K562 (cell line): ENCODE measurements around the gene YPEL1. TPM values are rescaled to one million over a fixed set of nuclear protein-coding genes. Genes with fewer than 3 reads are reported as not detected.
A peak's percentile ranks its signal among the peaks of the same experiment; 100 is the strongest.

ENCODE experiments used
- CCAR2 ChIP-seq: fragments of 200-400 bp; formaldehyde crosslinking; IDR thresholded peaks from 2 replicates; pipeline ENCODE4 v1.6.1; 2017; ENCODE audit warnings: mild to moderate bottlenecking, low read depth, low read length
- FOXA3 ChIP-seq, 2 experiments: fragments of 450-650 bp in 1 of 2; sonication (generic) in 1 of 2; formaldehyde crosslinking; IDR thresholded peaks in 1 of 2; conservative IDR thresholded peaks in 1 of 2; 2 replicates each; pipeline versions ENCODE4 v1.4.0 to v1.8.0; 2020 to 2022; ENCODE audit warnings: mild to moderate bottlenecking in 2 of 2, missing genetic modification reagents in 1 of 2
- FOXM1 ChIP-seq, 2 experiments: fragments of 450-650 bp in 1 of 2; sonication (generic) in 1 of 2; formaldehyde crosslinking in 1 of 2; IDR thresholded peaks; 2 replicates each; pipeline versions ENCODE4 v1.6.1 to v1.9.0; 2017 to 2022; ENCODE audit warnings: low read depth in 2 of 2, mild to moderate bottlenecking in 2 of 2, missing genetic modification reagents in 1 of 2, moderate library complexity in 1 of 2
- ILF3 ChIP-seq: fragments of 450-650 bp; IDR thresholded peaks from 2 replicates; pipeline ENCODE4 v1.6.1; 2018; ENCODE audit warnings: antibody characterized with exemption, mild to moderate bottlenecking, moderate library complexity, borderline replicate concordance
- MAFK ChIP-seq: IDR thresholded peaks from 2 replicates; pipeline ENCODE4 v1.6.1; 2011; ENCODE audit warnings: low read length, improper control_type of control experiment
- NFIX ChIP-seq: fragments of 250-450 bp; sonication (Bioruptor Pico); IDR thresholded peaks from 2 replicates; pipeline ENCODE4 v1.4.0; 2020; ENCODE audit warnings: low read depth, mild to moderate bottlenecking, moderate library complexity
- NFRKB ChIP-seq: fragments of 450-650 bp; IDR thresholded peaks from 2 replicates; pipeline ENCODE4 v1.6.1; 2016; ENCODE audit warnings: low read depth
- PRPF4 ChIP-seq: fragments of 200-400 bp; formaldehyde crosslinking; IDR thresholded peaks from one replicate; pipeline ENCODE4 v1.6.1; 2017; ENCODE audit warnings: low read length, low read depth, mild to moderate bottlenecking; ENCODE audit not compliant: insufficient read depth, poor library complexity, severe bottlenecking
- SMC3 ChIP-seq: conservative IDR thresholded peaks from 2 replicates; pipeline ENCODE4 v1.6.1; 2011; ENCODE audit warnings: low read depth, low read length, improper control_type of control experiment; ENCODE audit not compliant: insufficient read depth
- SRSF3 ChIP-seq: fragments of 200-400 bp; formaldehyde crosslinking; IDR thresholded peaks from 2 replicates; pipeline ENCODE4 v1.6.1; 2016; ENCODE audit warnings: mild to moderate bottlenecking, low read length, moderate library complexity; ENCODE audit not compliant: insufficient read depth
- SRSF7 ChIP-seq: fragments of 200-400 bp; formaldehyde crosslinking; optimal IDR thresholded peaks from 2 replicates; pipeline ENCODE3; 2017; ENCODE audit warnings: mild to moderate bottlenecking, low read depth, low read length
- TAF1 ChIP-seq: IDR thresholded peaks from 2 replicates; pipeline ENCODE4 v1.6.1; 2011; ENCODE audit warnings: mild to moderate bottlenecking, low read length, moderate library complexity; ENCODE audit not compliant: insufficient read depth, control insufficient read depth, severe bottlenecking; ENCODE audit errors: extremely low read depth
- ZSCAN29 ChIP-seq: fragments of 450-650 bp; IDR thresholded peaks from 2 replicates; pipeline ENCODE4 v1.6.1; 2017
- polyA plus RNA-seq, 8 experiments: library from polyadenylated mRNA; depleted of rRNA in 4 of 8; stranded (reverse) in 5 of 8; unstranded in 3 of 8; fragments of >200 nt; fragmentation: Nextera tagmentation in 2 of 8; fragmentation: Illumina TruSeq in 1 of 8; extraction: Ambion mirVana in 2 of 8; extraction: Trizol in 1 of 8; gene quantifications; 2 replicates each; pipeline versions ENCODE4 v1.2.1 to v1.2.3, GENCODE V29; 2011 to 2014; ENCODE audit warnings: inconsistent platforms in 1 of 8, missing spikeins in 1 of 8
- total RNA-seq, 7 experiments: library from RNA; depleted of rRNA in 6 of 7; stranded (reverse); fragments of >200 nt in 6 of 7; fragmentation: Illumina TruSeq in 2 of 7; extraction: Trizol in 2 of 7; gene quantifications; 2 replicates each; pipeline versions ENCODE4 v1.2.1 to v1.2.3, GENCODE V29; 2011 to 2021; ENCODE audit warnings: low replicate concordance in 1 of 7
- TF ChIP-seq, protein P1 (sequence below): fragments of 250-450 bp; sonication (Bioruptor Pico); IDR thresholded peaks from 2 replicates; pipeline ENCODE4 v1.4.0; 2020; ENCODE audit warnings: mild to moderate bottlenecking
- TF ChIP-seq, protein P2 (sequence below): fragments of 250-450 bp; sonication (Bioruptor Pico); IDR thresholded peaks from 2 replicates; pipeline ENCODE4 v1.5.0; 2021

YPEL1 gene
- total and polyA plus RNA-seq, 9 of the 15 experiments (the other 6 are each of a cell fraction or from before 2014, with no cell fraction given), result 0.07 to 2.2 (median 0.46) TPM

DNA sequence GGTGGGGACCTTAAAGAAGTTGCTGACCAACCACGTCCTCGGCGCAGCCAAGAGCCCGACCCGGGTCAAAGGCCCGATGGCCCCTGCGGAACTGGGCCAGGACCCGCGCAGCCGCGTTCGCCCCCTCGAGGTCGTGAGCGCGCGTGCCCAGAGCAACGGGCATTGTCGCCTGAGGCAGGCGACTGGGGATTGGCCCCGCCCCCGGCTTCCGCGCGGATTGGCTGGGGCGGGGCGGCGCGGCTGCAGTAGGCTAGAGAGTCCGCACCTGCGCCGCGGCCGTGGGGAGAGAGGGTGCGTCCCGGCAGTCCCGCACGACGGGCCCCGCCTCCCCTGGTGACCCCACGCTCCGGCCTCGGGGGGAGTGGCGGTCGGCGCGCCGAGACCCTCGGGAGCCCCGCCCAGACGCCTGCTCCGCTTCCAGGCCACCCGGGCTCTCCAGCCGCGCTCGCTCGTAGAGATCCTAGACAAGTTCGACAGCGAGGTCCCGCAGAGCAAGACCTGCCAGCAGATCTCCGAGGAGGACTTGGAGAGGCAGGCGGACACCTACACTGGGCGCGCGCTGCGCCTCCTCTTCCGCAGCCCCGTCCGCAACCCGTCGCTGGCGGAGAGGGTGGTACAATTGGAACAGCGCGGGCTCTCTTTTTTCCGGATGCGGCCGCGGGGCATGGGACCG lies 78.1 kb downstream of the YPEL1 start (continued):
- TF ChIP-seq, protein P1, sequence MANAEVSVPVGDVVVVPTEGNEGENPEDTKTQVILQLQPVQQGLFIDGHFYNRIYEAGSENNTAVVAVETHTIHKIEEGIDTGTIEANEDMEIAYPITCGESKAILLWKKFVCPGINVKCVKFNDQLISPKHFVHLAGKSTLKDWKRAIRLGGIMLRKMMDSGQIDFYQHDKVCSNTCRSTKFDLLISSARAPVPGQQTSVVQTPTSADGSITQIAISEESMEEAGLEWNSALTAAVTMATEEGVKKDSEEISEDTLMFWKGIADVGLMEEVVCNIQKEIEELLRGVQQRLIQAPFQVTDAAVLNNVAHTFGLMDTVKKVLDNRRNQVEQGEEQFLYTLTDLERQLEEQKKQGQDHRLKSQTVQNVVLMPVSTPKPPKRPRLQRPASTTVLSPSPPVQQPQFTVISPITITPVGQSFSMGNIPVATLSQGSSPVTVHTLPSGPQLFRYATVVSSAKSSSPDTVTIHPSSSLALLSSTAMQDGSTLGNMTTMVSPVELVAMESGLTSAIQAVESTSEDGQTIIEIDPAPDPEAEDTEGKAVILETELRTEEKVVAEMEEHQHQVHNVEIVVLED (CRISPR knock-in tag), result no peak
- no peak for TF ChIP-seq ILF3
- TF ChIP-seq NFIX (CRISPR knock-in tag), result no peak
- no peak for TF ChIP-seq FOXM1 (IDR thresholded peaks at IDR 0.05; ENCODE audit: low read depth)
- no peak for TF ChIP-seq FOXM1 (CRISPR knock-in tag; IDR thresholded peaks at IDR 0.05; ENCODE audit: low read depth)
- TF ChIP-seq SRSF7, result no peak
- TF ChIP-seq TAF1, result no peak
- TF ChIP-seq, protein P2, sequence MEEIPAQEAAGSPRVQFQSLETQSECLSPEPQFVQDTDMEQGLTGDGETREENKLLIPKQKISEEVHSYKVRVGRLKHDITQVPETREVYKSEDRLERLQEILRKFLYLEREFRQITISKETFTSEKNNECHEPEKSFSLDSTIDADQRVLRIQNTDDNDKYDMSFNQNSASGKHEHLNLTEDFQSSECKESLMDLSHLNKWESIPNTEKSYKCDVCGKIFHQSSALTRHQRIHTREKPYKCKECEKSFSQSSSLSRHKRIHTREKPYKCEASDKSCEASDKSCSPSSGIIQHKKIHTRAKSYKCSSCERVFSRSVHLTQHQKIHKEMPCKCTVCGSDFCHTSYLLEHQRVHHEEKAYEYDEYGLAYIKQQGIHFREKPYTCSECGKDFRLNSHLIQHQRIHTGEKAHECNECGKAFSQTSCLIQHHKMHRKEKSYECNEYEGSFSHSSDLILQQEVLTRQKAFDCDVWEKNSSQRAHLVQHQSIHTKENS (CRISPR knock-in tag), result no peak
- TF ChIP-seq SMC3, result peak; percentile 57; the same call in 1 of the 2 replicates
- TF ChIP-seq CCAR2, result no peak
- TF ChIP-seq FOXA3 (CRISPR knock-in tag; conservative IDR thresholded peaks at IDR 0.05 in 1 of 2, IDR thresholded peaks at IDR 0.05 in 1 of 2), result no peak
- TF ChIP-seq PRPF4, result no peak
- TF ChIP-seq MAFK, result peak; percentile 30; the same call in 1 of the 2 replicates
- no peak for TF ChIP-seq ZSCAN29
- TF ChIP-seq SRSF3, result no peak
- no peak for TF ChIP-seq NFRKB
